K562 (cell line): ENCODE results near the gene UHRF1. TPM values are rescaled to one million over a fixed set of nuclear protein-coding genes. Genes with fewer than 3 reads are reported as not detected.

Experiments used
- CHD4 ChIP-seq: fragments of 200-600 bp; sonication (generic); IDR thresholded peaks from 3 replicates; pipeline ENCODE4 v1.6.1; 2012; ENCODE audit warnings: low read depth, mild to moderate bottlenecking, mixed read lengths, low read length, inconsistent platforms; ENCODE audit not compliant: insufficient read depth, insufficient replicate concordance, poor library complexity, severe bottlenecking
- DIDO1 ChIP-seq: fragments of 450-650 bp; IDR thresholded peaks from 2 replicates; pipeline ENCODE4 v1.6.1; 2016; ENCODE audit warnings: low read depth, missing biosample characterization, missing genetic modification characterization
- DMBX1 ChIP-seq: fragments of 250-450 bp; sonication (Bioruptor Pico); IDR thresholded peaks from 2 replicates; pipeline ENCODE4 v1.8.0; 2022; ENCODE audit warnings: inconsistent platforms, mild to moderate bottlenecking, moderate library complexity, borderline replicate concordance
- E2F3 ChIP-seq: fragments of 250-450 bp; sonication (Bioruptor Pico); IDR thresholded peaks from 2 replicates; pipeline ENCODE4 v1.4.0; 2020; ENCODE audit warnings: mild to moderate bottlenecking
- JUNB ChIP-seq: fragments of 450-650 bp; formaldehyde crosslinking; conservative IDR thresholded peaks from 2 replicates; pipeline ENCODE4 v1.4.0; 2020; ENCODE audit warnings: mild to moderate bottlenecking
- NFIX ChIP-seq: fragments of 250-450 bp; sonication (Bioruptor Pico); IDR thresholded peaks from 2 replicates; pipeline ENCODE4 v1.4.0; 2020; ENCODE audit warnings: low read depth, mild to moderate bottlenecking, moderate library complexity
- RBM34 ChIP-seq: fragments of 200-400 bp; formaldehyde crosslinking; IDR thresholded peaks from 2 replicates; pipeline ENCODE4 v1.6.1; 2018; ENCODE audit warnings: low read length, borderline replicate concordance; ENCODE audit not compliant: insufficient read depth
- RFX7 ChIP-seq: fragments of 250-450 bp; sonication (Bioruptor Pico); IDR thresholded peaks from 2 replicates; pipeline ENCODE4 v1.5.1; 2021; ENCODE audit warnings: mild to moderate bottlenecking
- ZNF398 ChIP-seq: fragments of 250-450 bp; sonication (Bioruptor Pico); IDR thresholded peaks from 2 replicates; pipeline ENCODE4 v1.8.0; 2021; ENCODE audit warnings: moderate library complexity, mild to moderate bottlenecking, inconsistent platforms
- ZNF431 ChIP-seq: sonication (generic); formaldehyde crosslinking; IDR thresholded peaks from 2 replicates; pipeline ENCODE4 v1.8.0; 2022; ENCODE audit warnings: mild to moderate bottlenecking, missing genetic modification reagents
- polyA plus RNA-seq, 8 experiments: library from polyadenylated mRNA; depleted of rRNA in 4 of 8; stranded (reverse) in 5 of 8; unstranded in 3 of 8; fragments of >200 nt; fragmentation: Nextera tagmentation in 2 of 8; fragmentation: Illumina TruSeq in 1 of 8; extraction: Ambion mirVana in 2 of 8; extraction: Trizol in 1 of 8; gene quantifications; 2 replicates each; pipeline versions ENCODE4 v1.2.1 to v1.2.3, GENCODE V29; 2011 to 2014; ENCODE audit warnings: inconsistent platforms in 1 of 8, missing spikeins in 1 of 8
- total RNA-seq, 7 experiments: library from RNA; depleted of rRNA in 6 of 7; stranded (reverse); fragments of >200 nt in 6 of 7; fragmentation: Illumina TruSeq in 2 of 7; extraction: Trizol in 2 of 7; gene quantifications; 2 replicates each; pipeline versions ENCODE4 v1.2.1 to v1.2.3, GENCODE V29; 2011 to 2021; ENCODE audit warnings: low replicate concordance in 1 of 7
- TF ChIP-seq, protein P1 (sequence below), 2 experiments: fragments of 450-650 bp; IDR thresholded peaks; 2 replicates each; pipeline ENCODE4 v1.6.1; 2016
- TF ChIP-seq, protein P2 (sequence below): fragments of 150-350 bp; conservative IDR thresholded peaks from 2 replicates; pipeline ENCODE4 v1.6.1; 2014; ENCODE audit warnings: low read length
- TF ChIP-seq, protein P3 (sequence below): sonication (generic); formaldehyde crosslinking; IDR thresholded peaks from 2 replicates; pipeline ENCODE4 v1.9.0; 2022; ENCODE audit warnings: mild to moderate bottlenecking, missing genetic modification reagents
- TF ChIP-seq, protein P4 (sequence below): sonication (generic); formaldehyde crosslinking; IDR thresholded peaks from 2 replicates; pipeline ENCODE4 v1.8.0; 2023; ENCODE audit warnings: missing genetic modification reagents, mild to moderate bottlenecking, borderline replicate concordance

Gene UHRF1
- total and polyA plus RNA-seq, 9 of the 15 experiments (the other 6 are each of a cell fraction or from before 2014, with no cell fraction given) = 6.0 to 101 (median 30.9) TPM

- TF ChIP-seq, protein P1, sequence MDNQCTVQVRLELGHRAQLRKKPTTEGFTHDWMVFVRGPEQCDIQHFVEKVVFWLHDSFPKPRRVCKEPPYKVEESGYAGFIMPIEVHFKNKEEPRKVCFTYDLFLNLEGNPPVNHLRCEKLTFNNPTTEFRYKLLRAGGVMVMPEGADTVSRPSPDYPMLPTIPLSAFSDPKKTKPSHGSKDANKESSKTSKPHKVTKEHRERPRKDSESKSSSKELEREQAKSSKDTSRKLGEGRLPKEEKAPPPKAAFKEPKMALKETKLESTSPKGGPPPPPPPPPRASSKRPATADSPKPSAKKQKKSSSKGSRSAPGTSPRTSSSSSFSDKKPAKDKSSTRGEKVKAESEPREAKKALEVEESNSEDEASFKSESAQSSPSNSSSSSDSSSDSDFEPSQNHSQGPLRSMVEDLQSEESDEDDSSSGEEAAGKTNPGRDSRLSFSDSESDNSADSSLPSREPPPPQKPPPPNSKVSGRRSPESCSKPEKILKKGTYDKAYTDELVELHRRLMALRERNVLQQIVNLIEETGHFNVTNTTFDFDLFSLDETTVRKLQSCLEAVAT (IDR thresholded peaks at IDR 0.05) = no peak
- no peak for TF ChIP-seq ZNF398 (CRISPR knock-in tag)
- TF ChIP-seq NFIX (CRISPR knock-in tag) = no peak
- no peak for TF ChIP-seq RFX7 (CRISPR knock-in tag)
- no peak for TF ChIP-seq CHD4
- no peak for TF ChIP-seq DMBX1 (CRISPR knock-in tag)
- TF ChIP-seq RBM34 = 0 out of 2 replicates have a peak, but pooled peaks have one; percentile 51
- TF ChIP-seq, protein P2, sequence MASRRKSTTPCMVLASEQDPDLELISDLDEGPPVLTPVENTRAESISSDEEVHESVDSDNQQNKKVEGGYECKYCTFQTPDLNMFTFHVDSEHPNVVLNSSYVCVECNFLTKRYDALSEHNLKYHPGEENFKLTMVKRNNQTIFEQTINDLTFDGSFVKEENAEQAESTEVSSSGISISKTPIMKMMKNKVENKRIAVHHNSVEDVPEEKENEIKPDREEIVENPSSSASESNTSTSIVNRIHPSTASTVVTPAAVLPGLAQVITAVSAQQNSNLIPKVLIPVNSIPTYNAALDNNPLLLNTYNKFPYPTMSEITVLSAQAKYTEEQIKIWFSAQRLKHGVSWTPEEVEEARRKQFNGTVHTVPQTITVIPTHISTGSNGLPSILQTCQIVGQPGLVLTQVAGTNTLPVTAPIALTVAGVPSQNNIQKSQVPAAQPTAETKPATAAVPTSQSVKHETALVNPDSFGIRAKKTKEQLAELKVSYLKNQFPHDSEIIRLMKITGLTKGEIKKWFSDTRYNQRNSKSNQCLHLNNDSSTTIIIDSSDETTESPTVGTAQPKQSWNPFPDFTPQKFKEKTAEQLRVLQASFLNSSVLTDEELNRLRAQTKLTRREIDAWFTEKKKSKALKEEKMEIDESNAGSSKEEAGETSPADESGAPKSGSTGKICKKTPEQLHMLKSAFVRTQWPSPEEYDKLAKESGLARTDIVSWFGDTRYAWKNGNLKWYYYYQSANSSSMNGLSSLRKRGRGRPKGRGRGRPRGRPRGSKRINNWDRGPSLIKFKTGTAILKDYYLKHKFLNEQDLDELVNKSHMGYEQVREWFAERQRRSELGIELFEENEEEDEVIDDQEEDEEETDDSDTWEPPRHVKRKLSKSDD = no peak
- TF ChIP-seq, protein P3, sequence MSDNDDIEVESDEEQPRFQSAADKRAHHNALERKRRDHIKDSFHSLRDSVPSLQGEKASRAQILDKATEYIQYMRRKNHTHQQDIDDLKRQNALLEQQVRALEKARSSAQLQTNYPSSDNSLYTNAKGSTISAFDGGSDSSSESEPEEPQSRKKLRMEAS = peak; percentile 72; the same call in 1 of the 2 replicates
- no peak for TF ChIP-seq JUNB (CRISPR knock-in tag)
- peak; percentile 57 for TF ChIP-seq ZNF431 (CRISPR knock-in tag)
- TF ChIP-seq DIDO1 (tag) = no peak
- TF ChIP-seq, protein P4, sequence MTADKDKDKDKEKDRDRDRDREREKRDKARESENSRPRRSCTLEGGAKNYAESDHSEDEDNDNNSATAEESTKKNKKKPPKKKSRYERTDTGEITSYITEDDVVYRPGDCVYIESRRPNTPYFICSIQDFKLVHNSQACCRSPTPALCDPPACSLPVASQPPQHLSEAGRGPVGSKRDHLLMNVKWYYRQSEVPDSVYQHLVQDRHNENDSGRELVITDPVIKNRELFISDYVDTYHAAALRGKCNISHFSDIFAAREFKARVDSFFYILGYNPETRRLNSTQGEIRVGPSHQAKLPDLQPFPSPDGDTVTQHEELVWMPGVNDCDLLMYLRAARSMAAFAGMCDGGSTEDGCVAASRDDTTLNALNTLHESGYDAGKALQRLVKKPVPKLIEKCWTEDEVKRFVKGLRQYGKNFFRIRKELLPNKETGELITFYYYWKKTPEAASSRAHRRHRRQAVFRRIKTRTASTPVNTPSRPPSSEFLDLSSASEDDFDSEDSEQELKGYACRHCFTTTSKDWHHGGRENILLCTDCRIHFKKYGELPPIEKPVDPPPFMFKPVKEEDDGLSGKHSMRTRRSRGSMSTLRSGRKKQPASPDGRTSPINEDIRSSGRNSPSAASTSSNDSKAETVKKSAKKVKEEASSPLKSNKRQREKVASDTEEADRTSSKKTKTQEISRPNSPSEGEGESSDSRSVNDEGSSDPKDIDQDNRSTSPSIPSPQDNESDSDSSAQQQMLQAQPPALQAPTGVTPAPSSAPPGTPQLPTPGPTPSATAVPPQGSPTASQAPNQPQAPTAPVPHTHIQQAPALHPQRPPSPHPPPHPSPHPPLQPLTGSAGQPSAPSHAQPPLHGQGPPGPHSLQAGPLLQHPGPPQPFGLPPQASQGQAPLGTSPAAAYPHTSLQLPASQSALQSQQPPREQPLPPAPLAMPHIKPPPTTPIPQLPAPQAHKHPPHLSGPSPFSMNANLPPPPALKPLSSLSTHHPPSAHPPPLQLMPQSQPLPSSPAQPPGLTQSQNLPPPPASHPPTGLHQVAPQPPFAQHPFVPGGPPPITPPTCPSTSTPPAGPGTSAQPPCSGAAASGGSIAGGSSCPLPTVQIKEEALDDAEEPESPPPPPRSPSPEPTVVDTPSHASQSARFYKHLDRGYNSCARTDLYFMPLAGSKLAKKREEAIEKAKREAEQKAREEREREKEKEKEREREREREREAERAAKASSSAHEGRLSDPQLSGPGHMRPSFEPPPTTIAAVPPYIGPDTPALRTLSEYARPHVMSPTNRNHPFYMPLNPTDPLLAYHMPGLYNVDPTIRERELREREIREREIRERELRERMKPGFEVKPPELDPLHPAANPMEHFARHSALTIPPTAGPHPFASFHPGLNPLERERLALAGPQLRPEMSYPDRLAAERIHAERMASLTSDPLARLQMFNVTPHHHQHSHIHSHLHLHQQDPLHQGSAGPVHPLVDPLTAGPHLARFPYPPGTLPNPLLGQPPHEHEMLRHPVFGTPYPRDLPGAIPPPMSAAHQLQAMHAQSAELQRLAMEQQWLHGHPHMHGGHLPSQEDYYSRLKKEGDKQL (CRISPR knock-in tag) = no peak
- peak; percentile 92 for TF ChIP-seq E2F3 (CRISPR knock-in tag)
These were observed at the start of gene UHRF1 (continued) for GRCh38 chr19:4909156-4909896.
